DOHH2 (cell line): ENCODE measurements around the gene ERGIC2.

ENCODE experiments used
- EZH2phosphoT487 ChIP-seq: fragments of 200-600 bp; sonication (generic); IDR thresholded peaks from 2 replicates; pipeline ENCODE4 v1.6.1; 2017; ENCODE audit warnings: borderline replicate concordance, mild to moderate bottlenecking, antibody characterized with exemption, low read length, moderate library complexity, mixed read lengths
- TF ChIP-seq, protein P1 (sequence below): fragments of 200-600 bp; sonication (generic); IDR thresholded peaks from one replicate; pipeline ENCODE4 v1.5.1; 2014; ENCODE audit warnings: antibody characterized with exemption, mild to moderate bottlenecking, low read depth, low read length; ENCODE audit not compliant: poor library complexity, severe bottlenecking

DNA sequence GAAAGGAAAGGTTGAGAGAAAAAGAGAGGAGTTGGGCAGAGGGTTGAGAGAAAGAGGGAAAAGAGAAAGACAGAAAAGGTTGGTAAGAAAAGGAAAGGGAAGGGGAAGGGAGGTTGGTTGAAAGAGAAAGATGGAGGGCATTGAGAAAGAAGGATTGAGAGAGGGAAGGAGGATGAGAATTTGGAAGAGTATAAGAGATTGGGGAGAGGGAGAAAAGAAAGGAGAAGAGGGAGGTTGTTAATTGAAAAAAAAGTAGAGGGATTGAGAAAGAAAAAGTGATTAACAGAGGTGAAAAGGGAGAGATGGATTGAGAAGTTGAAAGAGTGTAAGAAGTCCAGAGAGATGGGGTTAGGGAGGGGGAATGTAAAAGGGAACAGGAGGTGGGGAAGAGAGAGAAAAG, 21.5 kb upstream of the ERGIC2 start:
- TF ChIP-seq, protein P1, sequence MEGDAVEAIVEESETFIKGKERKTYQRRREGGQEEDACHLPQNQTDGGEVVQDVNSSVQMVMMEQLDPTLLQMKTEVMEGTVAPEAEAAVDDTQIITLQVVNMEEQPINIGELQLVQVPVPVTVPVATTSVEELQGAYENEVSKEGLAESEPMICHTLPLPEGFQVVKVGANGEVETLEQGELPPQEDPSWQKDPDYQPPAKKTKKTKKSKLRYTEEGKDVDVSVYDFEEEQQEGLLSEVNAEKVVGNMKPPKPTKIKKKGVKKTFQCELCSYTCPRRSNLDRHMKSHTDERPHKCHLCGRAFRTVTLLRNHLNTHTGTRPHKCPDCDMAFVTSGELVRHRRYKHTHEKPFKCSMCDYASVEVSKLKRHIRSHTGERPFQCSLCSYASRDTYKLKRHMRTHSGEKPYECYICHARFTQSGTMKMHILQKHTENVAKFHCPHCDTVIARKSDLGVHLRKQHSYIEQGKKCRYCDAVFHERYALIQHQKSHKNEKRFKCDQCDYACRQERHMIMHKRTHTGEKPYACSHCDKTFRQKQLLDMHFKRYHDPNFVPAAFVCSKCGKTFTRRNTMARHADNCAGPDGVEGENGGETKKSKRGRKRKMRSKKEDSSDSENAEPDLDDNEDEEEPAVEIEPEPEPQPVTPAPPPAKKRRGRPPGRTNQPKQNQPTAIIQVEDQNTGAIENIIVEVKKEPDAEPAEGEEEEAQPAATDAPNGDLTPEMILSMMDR, result no peak
- TF ChIP-seq EZH2phosphoT487, result no peak
